Stimulated activated CD4-positive, alpha-beta T cell treated with anti-CD3 and anti-CD28 coated beads, TNF-alpha, amount 100 ng/mL, for 1 hour (primary cell): ENCODE measurements around the gene MTTP.

Experiments used
- DNase-seq, 3 donors: peaks; one replicate each; pipeline ENCODE4 v3.0.0-alpha.2; 2020; ENCODE audit warnings: low read depth in 3 of 3, low spot score in 1 of 3

MTTP gene

GRCh38 chr4:99665983-99666382 is 91.4 kb downstream of the MTTP start:
- no peak for DNase-seq

DNA sequence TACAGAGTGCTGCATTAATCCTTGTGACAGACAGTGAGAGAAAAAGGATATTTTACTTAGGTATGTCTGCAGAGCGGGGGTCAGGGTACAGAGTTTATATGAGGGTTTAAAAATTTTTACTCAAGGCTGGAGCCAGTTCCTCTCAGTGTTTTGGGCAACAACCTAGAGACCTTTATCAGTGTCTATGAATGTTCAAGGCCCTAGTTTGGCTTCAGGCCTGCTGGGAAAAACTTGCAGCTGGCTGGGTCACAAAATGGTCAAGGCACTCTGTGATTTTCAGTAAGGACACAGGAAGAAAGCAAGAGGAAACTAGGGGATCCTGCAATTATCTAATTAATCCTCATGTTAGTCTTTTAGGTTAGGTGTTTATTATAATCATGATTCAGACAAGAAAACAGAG is 93.8 kb downstream of the MTTP start:
- no peak for DNase-seq

- DNase-seq = no peak
Observed at GRCh38 chr4:99669084-99669483, 94.5 kb downstream of the MTTP start.

DNA sequence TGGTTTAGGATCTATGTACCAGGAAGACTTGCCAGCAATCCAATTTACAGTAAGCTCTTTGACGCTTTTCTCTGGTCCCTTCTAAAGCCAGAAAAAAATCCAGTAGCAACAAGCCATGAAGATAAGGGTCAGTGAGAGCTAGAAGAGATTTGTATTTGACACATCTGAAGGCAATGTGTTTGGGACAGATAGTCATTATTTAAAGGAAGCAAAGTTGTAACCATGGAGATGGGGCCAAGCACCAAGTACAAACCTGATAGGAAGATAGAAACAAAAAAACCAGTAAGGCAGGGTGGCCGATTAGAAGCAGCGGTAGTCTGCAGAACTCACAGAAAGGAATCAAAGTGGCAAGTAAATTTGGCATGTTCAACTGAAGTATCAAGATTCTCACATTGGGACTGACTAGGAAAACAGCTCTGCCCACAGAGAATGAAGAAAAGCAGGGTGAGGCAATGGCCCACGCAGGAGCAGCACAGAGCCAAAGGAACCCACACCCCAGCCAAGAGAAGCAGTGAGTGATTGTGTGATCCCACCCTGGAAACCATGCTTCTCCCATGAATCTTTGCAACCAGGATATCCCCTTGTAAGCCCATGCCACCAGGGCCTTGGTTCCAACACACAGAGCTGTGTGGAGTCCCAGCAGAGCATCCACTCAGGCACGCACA is 95.9 kb downstream of the MTTP start:
- no peak for DNase-seq
